Endodermal cell (in vitro differentiated cells): ENCODE results near the gene ROBO1. TPM values are rescaled to one million over a fixed set of nuclear protein-coding genes. Genes with fewer than 3 reads are reported as not detected.
"Not testable (repeated sequence)": the region's sequence is repeated elsewhere in the genome, so short reads cannot be mapped to it uniquely, and the experiment has no call there.

Experiments used
- DNase-seq: peaks from one replicate; pipeline ENCODE4 v3.0.0-alpha.2; 2017
- H3K27ac ChIP-seq: 2 replicates; pipeline ENCODE4 v1.5.1; 2013; ENCODE audit warnings: mild to moderate bottlenecking, low read depth, low read length, moderate library complexity
- H3K27me3 ChIP-seq: 2 replicates; pipeline ENCODE4 v1.6.1; 2013; ENCODE audit warnings: mild to moderate bottlenecking, low read length, moderate library complexity; ENCODE audit not compliant: insufficient read depth, control insufficient read depth, poor library complexity, severe bottlenecking
- H3K36me3 ChIP-seq: 2 replicates; pipeline ENCODE4 v1.7.0; 2013; ENCODE audit warnings: mild to moderate bottlenecking, low read length, moderate library complexity; ENCODE audit not compliant: control insufficient read depth, insufficient read depth
- H3K4me1 ChIP-seq: one replicate; pipeline ENCODE4 v1.7.0; 2013; ENCODE audit warnings: low read length; ENCODE audit not compliant: control insufficient read depth, insufficient read depth
- H3K4me3 ChIP-seq: 2 replicates; pipeline ENCODE4 v1.5.1; 2013; ENCODE audit warnings: mild to moderate bottlenecking, low read length, moderate library complexity
- H3K9ac ChIP-seq: 2 replicates; pipeline ENCODE4 v1.6.1; 2013; ENCODE audit warnings: mild to moderate bottlenecking, low read length, moderate library complexity; ENCODE audit not compliant: poor library complexity, severe bottlenecking; ENCODE audit errors: extremely low read depth
- H3K9me3 ChIP-seq: 2 replicates; pipeline ENCODE4 v1.6.1; 2013; ENCODE audit warnings: mild to moderate bottlenecking, low read length, moderate library complexity; ENCODE audit not compliant: control insufficient read depth
- H3K27ac Mint-ChIP-seq: 2 replicates; pipeline ENCODE4 v1.8.0; 2020; ENCODE audit warnings: mixed read lengths
- H3K27me3 Mint-ChIP-seq: 2 replicates; pipeline ENCODE4 v1.8.0; 2021; ENCODE audit warnings: mild to moderate bottlenecking, mixed read lengths; ENCODE audit not compliant: insufficient read depth
- H3K36me3 Mint-ChIP-seq: 2 replicates; pipeline ENCODE4 v1.8.0; 2020; ENCODE audit warnings: low read depth, mixed read lengths
- H3K4me1 Mint-ChIP-seq: 2 replicates; pipeline ENCODE4 v1.8.0; 2020; ENCODE audit warnings: mixed read lengths
- H3K4me3 Mint-ChIP-seq: 2 replicates; pipeline ENCODE4 v1.8.0; 2020; ENCODE audit warnings: mild to moderate bottlenecking, moderate library complexity, mixed read lengths
- H3K9me3 Mint-ChIP-seq: 2 replicates; pipeline ENCODE4 v1.8.0; 2020; ENCODE audit warnings: mild to moderate bottlenecking, mixed read lengths
- WGBS, 2 experiments: methylation state at CpG; one replicate each; pipeline versions ENCODE4 v1.1.5 to v1.1.7; 2013; ENCODE audit warnings: missing lambda C conversion rate in 2 of 2, mixed read lengths in 1 of 2; ENCODE audit not compliant: insufficient coverage in 1 of 2, insufficient read length in 1 of 2; 5-methylcytosine and 5-hydroxymethylcytosine counted together
- total RNA-seq, 2 donors: library from RNA; stranded (reverse); fragmentation: NEBNext Ultra II Directional in 1 of 2; extraction: Animal tissue kit (Norgen Biotek cat#: 25700) in 1 of 2; gene quantifications; 2 replicates in 1 of 2; 3 replicates in 1 of 2; pipeline ENCODE4 v1.2.1, GENCODE V29; 2021
- TF ChIP-seq, protein P1 (sequence below): fragments of 200-600 bp; sonication (generic); conservative IDR thresholded peaks from 2 replicates; pipeline ENCODE4 v1.5.0; 2021; ENCODE audit warnings: antibody characterized with exemption, mild to moderate bottlenecking

Gene ROBO1
- total RNA-seq, 2 donors from 2014 or later: 74.8 to 75.9 TPM

DNA sequence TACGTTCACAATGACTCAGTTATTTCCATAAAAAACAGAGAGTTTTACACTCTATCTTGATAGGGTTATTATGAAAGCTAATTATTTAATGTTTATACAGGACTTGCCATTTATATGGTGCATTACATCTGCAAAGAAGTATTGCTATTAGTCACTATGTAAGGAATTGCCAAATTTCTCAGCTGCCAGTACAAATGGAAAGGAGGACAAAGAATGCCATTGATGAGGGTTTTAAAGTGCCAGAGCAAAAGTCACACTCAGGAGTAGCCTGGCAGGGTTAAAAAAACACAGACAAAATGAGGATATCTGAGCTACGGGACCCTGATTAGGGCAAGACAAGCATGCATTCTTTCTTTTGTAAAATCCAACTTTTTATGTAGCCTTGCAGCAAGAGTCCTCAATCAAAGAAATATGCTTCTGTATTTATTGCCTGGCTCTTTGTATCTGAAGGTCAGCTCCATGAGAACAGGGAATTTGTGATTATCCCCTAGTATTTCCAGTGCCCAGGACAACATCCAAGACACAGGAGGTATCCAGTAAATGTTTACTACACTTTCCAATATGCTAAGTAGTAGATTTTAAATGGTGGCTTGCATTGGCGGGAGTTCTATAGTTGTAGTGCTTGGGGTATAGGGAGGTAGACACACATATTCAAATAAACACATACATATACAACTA lies 1013.6 kb downstream of the ROBO1 start:
- no peaks in the 10 kb centered on the region for H3K36me3 ChIP-seq
- H3K4me3 Mint-ChIP-seq: no peak overlapping the region
- TF ChIP-seq, protein P1, sequence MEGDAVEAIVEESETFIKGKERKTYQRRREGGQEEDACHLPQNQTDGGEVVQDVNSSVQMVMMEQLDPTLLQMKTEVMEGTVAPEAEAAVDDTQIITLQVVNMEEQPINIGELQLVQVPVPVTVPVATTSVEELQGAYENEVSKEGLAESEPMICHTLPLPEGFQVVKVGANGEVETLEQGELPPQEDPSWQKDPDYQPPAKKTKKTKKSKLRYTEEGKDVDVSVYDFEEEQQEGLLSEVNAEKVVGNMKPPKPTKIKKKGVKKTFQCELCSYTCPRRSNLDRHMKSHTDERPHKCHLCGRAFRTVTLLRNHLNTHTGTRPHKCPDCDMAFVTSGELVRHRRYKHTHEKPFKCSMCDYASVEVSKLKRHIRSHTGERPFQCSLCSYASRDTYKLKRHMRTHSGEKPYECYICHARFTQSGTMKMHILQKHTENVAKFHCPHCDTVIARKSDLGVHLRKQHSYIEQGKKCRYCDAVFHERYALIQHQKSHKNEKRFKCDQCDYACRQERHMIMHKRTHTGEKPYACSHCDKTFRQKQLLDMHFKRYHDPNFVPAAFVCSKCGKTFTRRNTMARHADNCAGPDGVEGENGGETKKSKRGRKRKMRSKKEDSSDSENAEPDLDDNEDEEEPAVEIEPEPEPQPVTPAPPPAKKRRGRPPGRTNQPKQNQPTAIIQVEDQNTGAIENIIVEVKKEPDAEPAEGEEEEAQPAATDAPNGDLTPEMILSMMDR: no peak
- H3K27me3 ChIP-seq: no peaks in the 10 kb centered on the region
- DNase-seq: no peak
- WGBS, 2 experiments: 80 to 97% methylated on average over 1 to 2 of the region's 3 CpGs
- H3K4me1 Mint-ChIP-seq: peaks cover 6% of the 10 kb centered on the region
- H3K9me3 ChIP-seq: no peaks in the 10 kb centered on the region
- no peaks in the 10 kb centered on the region for H3K9me3 Mint-ChIP-seq
- H3K9ac ChIP-seq: no peak overlapping the region
- H3K27me3 Mint-ChIP-seq: no peaks in the 10 kb centered on the region
- H3K27ac Mint-ChIP-seq: no peak overlapping the region
- H3K36me3 Mint-ChIP-seq: no peaks in the 10 kb centered on the region
- peak overlapping the region; percentile 25 for H3K27ac ChIP-seq
- no peaks in the 10 kb centered on the region for H3K4me1 ChIP-seq
- no peak overlapping the region for H3K4me3 ChIP-seq

DNA sequence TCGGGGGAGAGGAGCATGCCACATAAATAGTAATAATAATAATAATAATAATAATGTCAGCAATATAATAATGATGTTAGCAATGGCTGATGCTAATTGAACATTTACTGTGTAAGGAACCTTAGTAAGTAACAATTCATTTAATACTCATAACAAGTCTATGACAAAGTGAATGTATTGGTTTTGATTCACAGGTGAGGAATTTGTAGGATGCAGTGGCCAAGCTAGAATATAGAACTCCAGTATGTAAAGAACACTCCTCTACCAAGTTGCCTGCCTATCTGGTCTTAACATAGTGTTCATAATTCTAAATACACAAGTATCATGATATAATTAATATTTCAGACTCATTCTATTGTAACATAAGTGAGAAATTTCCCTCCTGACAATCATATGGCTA lies 1016.5 kb downstream of the ROBO1 start:
- Histone ChIP-seq H3K9ac (no peak overlapping the region), H3K27ac (no peak overlapping the region), H3K9me3 (no peaks in the 10 kb centered on the region), H3K27me3 (no peaks in the 10 kb centered on the region), H3K36me3 (no peaks in the 10 kb centered on the region), H3K4me3 (no peak overlapping the region), H3K4me1 (no peaks in the 10 kb centered on the region)
- H3K4me1 Mint-ChIP-seq: no peaks in the 10 kb centered on the region
- no peaks in the 10 kb centered on the region for H3K9me3 Mint-ChIP-seq
- no peak overlapping the region for H3K4me3 Mint-ChIP-seq
- WGBS, 2 experiments: no CpG with 5 or more reads among the region's 1 CpG
- DNase-seq: no peak
- TF ChIP-seq, protein P1: no peak
- no peaks in the 10 kb centered on the region for H3K27me3 Mint-ChIP-seq
- H3K27ac Mint-ChIP-seq: no peak overlapping the region
- peaks cover 2% of the 10 kb centered on the region for H3K36me3 Mint-ChIP-seq

DNA sequence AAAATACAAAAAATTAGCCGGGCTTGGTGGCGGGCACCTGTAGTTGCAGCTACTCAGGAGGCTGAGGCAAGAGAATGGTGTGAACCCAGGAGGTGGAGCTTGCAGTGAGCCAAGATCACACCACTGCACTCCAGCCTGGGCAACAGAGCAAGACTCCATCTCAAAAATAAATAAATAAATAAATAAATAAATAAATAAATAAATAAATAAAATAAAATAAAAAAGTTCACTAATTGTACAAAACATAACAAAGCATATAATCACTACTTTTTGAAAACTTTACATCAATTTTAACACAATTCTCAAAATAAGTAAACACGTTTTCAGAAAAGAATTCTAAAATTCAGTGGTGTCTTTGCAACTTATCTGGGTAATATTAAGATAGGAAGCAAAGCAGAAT lies 1017.5 kb downstream of the ROBO1 start:
- H3K9me3 ChIP-seq, H3K4me1 Mint-ChIP-seq, H3K27me3 Mint-ChIP-seq, H3K4me3 Mint-ChIP-seq, H3K27ac ChIP-seq, H3K36me3 Mint-ChIP-seq, DNase-seq, H3K27me3 ChIP-seq, H3K27ac Mint-ChIP-seq, H3K4me1 ChIP-seq, H3K9ac ChIP-seq, H3K4me3 ChIP-seq, H3K9me3 Mint-ChIP-seq, H3K36me3 ChIP-seq: not testable (repeated sequence)
- 76 to 100% methylated on average over 1 to 3 of the region's 3 CpGs for WGBS, 2 experiments

DNA sequence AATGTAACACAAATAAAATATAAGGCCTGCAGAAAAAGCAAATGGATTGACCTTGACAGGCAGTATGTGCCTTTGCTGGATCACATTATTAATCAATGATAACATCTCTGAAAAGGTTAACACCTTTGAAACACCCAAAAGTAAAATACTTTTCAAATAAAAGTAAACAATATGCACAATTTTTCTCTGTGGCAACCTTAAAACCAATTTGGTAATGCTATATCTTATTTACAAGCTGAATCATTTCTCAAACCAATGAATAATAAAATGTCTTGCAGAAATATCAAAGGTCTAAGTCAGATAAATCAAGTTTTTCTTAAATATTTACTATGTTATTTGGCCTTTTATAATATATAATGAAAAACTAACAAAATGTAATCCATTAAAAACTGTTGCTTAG lies 1018.7 kb downstream of the ROBO1 start:
- no peaks in the 10 kb centered on the region for H3K9me3 Mint-ChIP-seq
- H3K36me3 Mint-ChIP-seq: peaks cover 8% of the 10 kb centered on the region

More for the DNA sequence above, 1018.7 kb downstream of the ROBO1 start:
- no peak overlapping the region for H3K27ac Mint-ChIP-seq
- Histone ChIP-seq H3K9ac (no peak overlapping the region), H3K9me3 (no peaks in the 10 kb centered on the region), H3K4me1 (no peaks in the 10 kb centered on the region), H3K4me3 (no peak overlapping the region), H3K27me3 (no peaks in the 10 kb centered on the region), H3K36me3 (no peaks in the 10 kb centered on the region), H3K27ac (no peak overlapping the region)
- no peaks in the 10 kb centered on the region for H3K4me1 Mint-ChIP-seq
- DNase-seq: no peak
- no peaks in the 10 kb centered on the region for H3K27me3 Mint-ChIP-seq
- no peak overlapping the region for H3K4me3 Mint-ChIP-seq
- TF ChIP-seq, protein P1: no peak
